OCI-LY1 (cell line): ENCODE measurements around the gene SLC26A2.

Experiments used
- H2AFZ ChIP-seq: fragments of 200-600 bp; sonication (generic), shearing (Covaris generic); 2 replicates; pipeline ENCODE4 v1.6.0; 2014; ENCODE audit warnings: antibody characterized with exemption, mild to moderate bottlenecking, low read length
- H3F3A ChIP-seq: fragments of 200-600 bp; sonication (generic), shearing (Covaris generic); 2 replicates; pipeline ENCODE4 v1.6.0; 2014; ENCODE audit warnings: mild to moderate bottlenecking, antibody characterized with exemption, low read length, moderate library complexity; ENCODE audit not compliant: insufficient read depth
- H3K27ac ChIP-seq: fragments of 200-600 bp; sonication (generic); 2 replicates; pipeline ENCODE4 v1.5.1; 2014; ENCODE audit warnings: low read length, mixed run types, mild to moderate bottlenecking, low read depth; ENCODE audit not compliant: poor library complexity, severe bottlenecking
- H3K27me3 ChIP-seq: fragments of 200-600 bp; sonication (generic); 2 replicates; pipeline ENCODE4 v1.6.0; 2014; ENCODE audit warnings: antibody characterized with exemption, mild to moderate bottlenecking, low read length, moderate library complexity; ENCODE audit not compliant: insufficient read depth
- H3K36me3 ChIP-seq: fragments of 200-600 bp; sonication (generic); 2 replicates; pipeline ENCODE4 v1.6.1; 2014; ENCODE audit warnings: mild to moderate bottlenecking, antibody characterized with exemption, low read length, moderate library complexity, mixed read lengths; ENCODE audit not compliant: insufficient read depth
- H3K4me1 ChIP-seq: fragments of 200-600 bp; sonication (generic); 2 replicates; pipeline ENCODE4 v1.5.1; 2014; ENCODE audit warnings: mild to moderate bottlenecking, low read length, moderate library complexity; ENCODE audit not compliant: insufficient read depth, severe bottlenecking
- H3K4me2 ChIP-seq: fragments of 200-600 bp; sonication (generic), shearing (Covaris generic); 2 replicates; pipeline ENCODE4 v1.6.1; 2014; ENCODE audit warnings: low read length
- H3K4me3 ChIP-seq: fragments of 200-600 bp; sonication (generic); 2 replicates; pipeline ENCODE4 v1.5.1; 2014; ENCODE audit warnings: low read length, low read depth, mild to moderate bottlenecking, mixed read lengths; ENCODE audit not compliant: poor library complexity, severe bottlenecking
- H3K79me2 ChIP-seq: fragments of 200-600 bp; shearing (Covaris generic); 2 replicates; pipeline ENCODE4 v1.6.1; 2016; ENCODE audit warnings: mixed run types, low read length, mixed read lengths; ENCODE audit not compliant: insufficient read depth
- H3K9ac ChIP-seq: fragments of 200-600 bp; sonication (generic), shearing (Covaris generic); 2 replicates; pipeline ENCODE4 v1.6.1; 2014; ENCODE audit warnings: mild to moderate bottlenecking, low read length, mixed read lengths
- H3K9me2 ChIP-seq: fragments of 200-600 bp; sonication (generic), shearing (Covaris generic); 2 replicates; pipeline ENCODE4 v1.6.1; 2014; ENCODE audit warnings: low read depth, mild to moderate bottlenecking, low read length, mixed read lengths
- H3K9me3 ChIP-seq: fragments of 200-600 bp; shearing (Covaris generic); 2 replicates; pipeline ENCODE4 v1.6.1; 2014; ENCODE audit warnings: low read length, mixed read lengths
- H4K20me1 ChIP-seq: fragments of 200-600 bp; sonication (generic), shearing (Covaris generic); 2 replicates; pipeline ENCODE4 v1.6.0; 2016; ENCODE audit warnings: mild to moderate bottlenecking, low read length; ENCODE audit not compliant: insufficient read depth
- EZH2 ChIP-seq: fragments of 200-600 bp; sonication (generic), shearing (Covaris generic); IDR thresholded peaks from 2 replicates; pipeline ENCODE4 v1.8.0; 2017; ENCODE audit warnings: borderline replicate concordance, mixed run types, mild to moderate bottlenecking, antibody characterized with exemption, low read length, moderate library complexity, mixed read lengths
- TF ChIP-seq, protein P1 (sequence below): fragments of 200-600 bp; sonication (generic), shearing (Covaris generic); IDR thresholded peaks from 2 replicates; pipeline ENCODE4 v1.5.1; 2017; ENCODE audit warnings: mild to moderate bottlenecking, antibody characterized with exemption, low read length, moderate library complexity, mixed read lengths

Gene SLC26A2

DNA sequence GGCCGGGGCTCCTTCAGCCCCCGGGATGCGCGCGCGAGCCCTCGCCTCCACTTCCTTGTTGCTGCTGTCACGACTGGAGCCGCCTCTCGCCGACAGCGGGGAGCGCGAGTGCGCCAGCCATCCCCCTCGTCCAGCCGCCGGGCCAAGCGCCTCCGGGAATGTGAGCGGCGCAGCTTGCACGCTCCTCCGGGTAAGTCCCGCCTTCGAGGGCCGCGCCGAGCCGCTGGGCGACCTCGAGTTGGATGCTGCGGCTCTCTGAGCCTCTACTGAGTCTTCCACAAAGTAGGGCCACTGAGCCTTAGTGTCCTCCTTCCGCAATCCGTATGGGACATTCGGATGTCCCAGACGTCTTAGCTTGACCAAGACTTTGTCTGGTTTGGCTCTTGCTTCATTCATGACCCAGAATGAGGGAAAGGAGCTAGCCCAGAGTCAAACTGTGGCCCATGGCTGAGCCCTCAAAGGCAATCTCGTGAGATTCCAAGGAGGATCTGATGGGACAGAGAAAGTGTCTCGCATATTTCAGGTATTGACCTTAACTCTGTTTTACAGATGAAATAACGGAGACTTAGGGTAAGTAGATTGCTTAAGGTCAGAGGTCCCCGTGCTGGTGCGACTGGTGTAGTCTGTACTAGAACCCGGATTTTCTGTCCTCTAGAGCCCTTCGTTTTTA lies 40.6 kb downstream of the SLC26A2 start:
- Histone ChIP-seq H3K9me3 (no peaks in the 10 kb centered on the region), H4K20me1 (no peaks in the 10 kb centered on the region), H3K36me3 (peaks cover 25% of the 10 kb centered on the region), H3K79me2 (peaks cover 26% of the 10 kb centered on the region), H3K27me3 (no peaks in the 10 kb centered on the region), H2AFZ (no peak overlapping the region), H3K9me2 (no peaks in the 10 kb centered on the region), H3K9ac (peak overlapping the region; percentile 93), H3K4me2 (peak overlapping the region; percentile 70), H3K4me1 (peaks cover 22% of the 10 kb centered on the region), H3K4me3 (peak overlapping the region; percentile 86), H3F3A (no peaks in the 10 kb centered on the region), H3K27ac (peak overlapping the region; percentile 55)
- TF ChIP-seq, protein P1, sequence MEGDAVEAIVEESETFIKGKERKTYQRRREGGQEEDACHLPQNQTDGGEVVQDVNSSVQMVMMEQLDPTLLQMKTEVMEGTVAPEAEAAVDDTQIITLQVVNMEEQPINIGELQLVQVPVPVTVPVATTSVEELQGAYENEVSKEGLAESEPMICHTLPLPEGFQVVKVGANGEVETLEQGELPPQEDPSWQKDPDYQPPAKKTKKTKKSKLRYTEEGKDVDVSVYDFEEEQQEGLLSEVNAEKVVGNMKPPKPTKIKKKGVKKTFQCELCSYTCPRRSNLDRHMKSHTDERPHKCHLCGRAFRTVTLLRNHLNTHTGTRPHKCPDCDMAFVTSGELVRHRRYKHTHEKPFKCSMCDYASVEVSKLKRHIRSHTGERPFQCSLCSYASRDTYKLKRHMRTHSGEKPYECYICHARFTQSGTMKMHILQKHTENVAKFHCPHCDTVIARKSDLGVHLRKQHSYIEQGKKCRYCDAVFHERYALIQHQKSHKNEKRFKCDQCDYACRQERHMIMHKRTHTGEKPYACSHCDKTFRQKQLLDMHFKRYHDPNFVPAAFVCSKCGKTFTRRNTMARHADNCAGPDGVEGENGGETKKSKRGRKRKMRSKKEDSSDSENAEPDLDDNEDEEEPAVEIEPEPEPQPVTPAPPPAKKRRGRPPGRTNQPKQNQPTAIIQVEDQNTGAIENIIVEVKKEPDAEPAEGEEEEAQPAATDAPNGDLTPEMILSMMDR: no peak
- TF ChIP-seq EZH2: no peak

DNA sequence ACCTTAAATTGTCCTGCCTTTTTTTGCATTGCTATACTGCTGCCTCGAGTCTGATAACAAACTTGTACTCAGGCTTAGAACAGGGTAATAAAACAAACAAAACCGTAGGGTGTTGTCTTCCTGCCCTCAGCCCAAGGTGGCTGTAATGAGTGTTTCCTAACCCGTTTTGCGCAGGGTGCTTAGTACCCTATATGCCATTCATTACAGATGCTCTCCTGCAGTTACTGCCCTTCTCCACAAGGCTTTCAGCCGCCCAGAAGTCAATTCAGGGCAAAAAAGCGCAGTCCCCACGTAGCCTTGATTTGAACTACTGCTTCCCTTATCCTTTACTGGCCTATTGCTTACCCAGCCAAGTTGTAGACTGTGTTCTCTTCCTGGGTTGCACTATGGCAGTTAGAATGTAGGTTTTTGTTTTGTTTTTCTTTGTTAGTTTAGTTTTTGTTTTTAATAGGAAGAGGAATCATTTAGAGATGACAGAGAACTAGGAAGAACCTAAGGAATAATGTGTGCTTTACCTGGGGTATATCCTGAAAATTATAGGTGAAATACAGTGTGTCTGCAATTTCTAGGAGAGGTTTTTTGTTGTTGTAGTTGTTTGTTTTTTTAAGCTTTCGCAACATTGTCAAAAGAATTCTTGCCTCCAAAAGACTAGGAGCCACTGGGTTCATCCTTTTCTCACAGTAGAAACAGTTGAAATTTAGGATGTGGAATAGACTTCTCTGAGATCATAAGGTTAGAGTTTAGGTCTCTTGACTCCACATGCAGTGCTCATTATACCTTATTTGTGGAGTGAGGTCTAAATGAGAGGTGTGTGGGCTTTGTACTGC lies 41.3 kb downstream of the SLC26A2 start:
- Histone ChIP-seq H4K20me1 (no peaks in the 10 kb centered on the region), H3K36me3 (peaks cover 32% of the 10 kb centered on the region), H3K27ac (peak overlapping the region; percentile 55), H2AFZ (no peak overlapping the region), H3K27me3 (no peaks in the 10 kb centered on the region), H3K4me1 (peaks cover 22% of the 10 kb centered on the region), H3K9me3 (no peaks in the 10 kb centered on the region), H3F3A (no peaks in the 10 kb centered on the region), H3K9me2 (no peaks in the 10 kb centered on the region), H3K79me2 (peaks cover 29% of the 10 kb centered on the region), H3K4me3 (peak overlapping the region; percentile 86), H3K9ac (peak overlapping the region; percentile 93), H3K4me2 (peak overlapping the region; percentile 70)
- TF ChIP-seq EZH2: no peak
- TF ChIP-seq, protein P1: peak; percentile 57

DNA sequence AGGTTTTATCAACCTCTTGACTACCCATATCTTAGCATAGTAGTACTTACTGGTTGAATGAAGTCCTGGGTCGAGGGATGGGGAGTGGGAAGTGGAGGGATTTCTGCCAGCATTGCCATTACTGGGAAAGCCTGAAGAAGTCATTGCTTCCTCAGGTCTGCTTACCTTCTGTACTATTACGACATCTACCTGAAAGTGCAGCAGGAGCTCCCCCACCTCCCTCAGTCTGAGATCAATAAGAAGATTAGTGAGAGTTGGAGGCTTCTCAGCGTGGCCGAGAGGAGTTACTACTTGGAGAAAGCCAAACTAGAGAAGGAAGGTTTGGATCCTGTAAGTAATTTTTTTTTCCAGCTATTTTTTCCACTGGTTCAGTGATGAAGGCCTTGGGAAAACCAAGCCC lies 45.8 kb downstream of the SLC26A2 start:
- Histone ChIP-seq H3K9ac (no peak overlapping the region), H3K9me2 (no peaks in the 10 kb centered on the region), H3K79me2 (peaks cover 30% of the 10 kb centered on the region), H3K4me3 (no peak overlapping the region), H3K27ac (no peak overlapping the region), H3K4me2 (no peak overlapping the region), H3K27me3 (no peaks in the 10 kb centered on the region), H3K36me3 (peaks cover 77% of the 10 kb centered on the region), H4K20me1 (no peaks in the 10 kb centered on the region), H3K9me3 (no peaks in the 10 kb centered on the region), H3F3A (no peaks in the 10 kb centered on the region), H3K4me1 (peaks cover 11% of the 10 kb centered on the region), H2AFZ (no peak overlapping the region)
- no peak for TF ChIP-seq EZH2
- TF ChIP-seq, protein P1: no peak
